H9 (cell line): ENCODE measurements around the gene PDPK1. TPM values are rescaled to one million over a fixed set of nuclear protein-coding genes. Genes with fewer than 3 reads are reported as not detected.
"Not testable (repeated sequence)": the region's sequence is repeated elsewhere in the genome, so short reads cannot be mapped to it uniquely, and the experiment has no call there.

ENCODE experiments used
- DNase-seq: peaks from one replicate; pipeline ENCODE4 v3.0.0-alpha.2; 2017
- H2AFZ ChIP-seq: one replicate; pipeline ENCODE4 v1.6.1; 2013; ENCODE audit warnings: mild to moderate bottlenecking, low read length, control low read depth, moderate library complexity
- H2AK5ac ChIP-seq: 2 replicates; pipeline ENCODE4 v1.6.1; 2013; ENCODE audit warnings: low read length, control low read depth, mixed read lengths; ENCODE audit not compliant: insufficient read length
- H2BK120ac ChIP-seq: one replicate; pipeline ENCODE4 v1.6.1; 2013; ENCODE audit warnings: low read depth, mild to moderate bottlenecking, low read length, control low read depth, inconsistent platforms; ENCODE audit not compliant: poor library complexity, severe bottlenecking
- H2BK12ac ChIP-seq: 2 replicates; pipeline ENCODE4 v1.6.1; 2013; ENCODE audit warnings: low read length, control low read depth, mixed read lengths, low read depth; ENCODE audit not compliant: insufficient read length
- H2BK15ac ChIP-seq: 2 replicates; pipeline ENCODE4 v1.6.1; 2013; ENCODE audit warnings: low read depth, low read length, control low read depth
- H2BK20ac ChIP-seq: one replicate; pipeline ENCODE4 v1.6.1; 2013; ENCODE audit warnings: low read depth, mild to moderate bottlenecking, low read length, control low read depth, inconsistent platforms; ENCODE audit not compliant: poor library complexity, severe bottlenecking
- H2BK5ac ChIP-seq: 2 replicates; pipeline ENCODE4 v1.6.1; 2013; ENCODE audit warnings: low read length, control low read depth, mixed read lengths; ENCODE audit not compliant: insufficient read length
- H3K14ac ChIP-seq: 2 replicates; pipeline ENCODE4 v1.6.1; 2013; ENCODE audit warnings: low read length, control low read depth; ENCODE audit not compliant: insufficient read depth
- H3K18ac ChIP-seq: 2 replicates; pipeline ENCODE4 v1.6.1; 2013; ENCODE audit warnings: low read depth, mild to moderate bottlenecking, mixed read lengths, low read length, control low read depth; ENCODE audit not compliant: insufficient read length
- H3K23ac ChIP-seq: 2 replicates; pipeline ENCODE4 v1.6.1; 2013; ENCODE audit warnings: low read length, control low read depth, mixed read lengths, low read depth; ENCODE audit not compliant: insufficient read length
- H3K23me2 ChIP-seq: 2 replicates; pipeline ENCODE4 v1.6.1; 2013; ENCODE audit warnings: low read depth, mild to moderate bottlenecking, mixed read lengths, low read length, control low read depth; ENCODE audit not compliant: insufficient read length, poor library complexity, severe bottlenecking
- H3K27ac ChIP-seq: 2 replicates; pipeline ENCODE4 v1.5.1; 2013; ENCODE audit warnings: low read length, control low read depth, mixed read lengths, low read depth; ENCODE audit not compliant: insufficient read length
- H3K27me3 ChIP-seq: 2 replicates; pipeline ENCODE4 v1.6.1; 2013; ENCODE audit warnings: low read length, control low read depth, inconsistent platforms; ENCODE audit not compliant: insufficient read depth
- H3K4ac ChIP-seq: 2 replicates; pipeline ENCODE4 v1.6.1; 2013; ENCODE audit warnings: low read depth, mild to moderate bottlenecking, control low read depth, inconsistent platforms, low read length, moderate library complexity
- H3K4me1 ChIP-seq: 2 replicates; pipeline ENCODE4 v1.6.1; 2013; ENCODE audit warnings: low read length, control low read depth, inconsistent platforms; ENCODE audit not compliant: insufficient read depth
- H3K4me2 ChIP-seq: 2 replicates; pipeline ENCODE4 v1.6.1; 2013; ENCODE audit warnings: low read length, control low read depth, mixed read lengths; ENCODE audit not compliant: insufficient read length, insufficient read depth
- H3K56ac ChIP-seq: 2 replicates; pipeline ENCODE4 v1.6.1; 2013; ENCODE audit warnings: low read depth, mild to moderate bottlenecking, mixed read lengths, low read length, control low read depth; ENCODE audit not compliant: insufficient read length
- H3K79me1 ChIP-seq: 2 replicates; pipeline ENCODE4 v1.6.1; 2013; ENCODE audit warnings: low read depth, mild to moderate bottlenecking, moderate library complexity, low read length, control low read depth, inconsistent platforms; ENCODE audit not compliant: insufficient read depth, poor library complexity, severe bottlenecking
- H3K79me2 ChIP-seq: 2 replicates; pipeline ENCODE4 v1.6.1; 2013; ENCODE audit warnings: low read length, control low read depth, inconsistent platforms; ENCODE audit not compliant: insufficient read depth
- H3K9ac ChIP-seq: 2 replicates; pipeline ENCODE4 v1.6.1; 2013; ENCODE audit warnings: low read length, control low read depth, mixed read lengths; ENCODE audit not compliant: insufficient read length; ENCODE audit errors: extremely low read depth
- H3K9me3 ChIP-seq: one replicate; pipeline ENCODE4 v1.6.1; 2013; ENCODE audit warnings: low read depth, low read length, inconsistent platforms; ENCODE audit not compliant: control insufficient read depth
- H3T11ph ChIP-seq: one replicate; pipeline ENCODE4 v1.6.1; 2013; ENCODE audit warnings: mild to moderate bottlenecking, low read length, control low read depth, inconsistent platforms
- H4K20me1 ChIP-seq: one replicate; pipeline ENCODE4 v1.6.1; 2013; ENCODE audit not compliant: control insufficient read depth, insufficient read length, insufficient read depth
- H4K5ac ChIP-seq: 2 replicates; pipeline ENCODE4 v1.6.1; 2013; ENCODE audit warnings: low read depth, mild to moderate bottlenecking, mixed read lengths, low read length, control low read depth; ENCODE audit not compliant: insufficient read length
- H4K8ac ChIP-seq: replicated peaks from 2 replicates; pipeline ENCODE4 v1.6.1; 2013; ENCODE audit warnings: low read length, control low read depth, mixed read lengths, low read depth; ENCODE audit not compliant: insufficient read length
- H4K91ac ChIP-seq: 2 replicates; pipeline ENCODE4 v1.6.1; 2013; ENCODE audit warnings: low read depth, mild to moderate bottlenecking, moderate library complexity, mixed read lengths, low read length, control low read depth; ENCODE audit not compliant: insufficient read length
- H3K27ac Mint-ChIP-seq, 3 experiments: 2 replicates in 2 of 3; 3 replicates in 1 of 3; pipeline ENCODE4 v1.8.0; 2020 to 2021; ENCODE audit warnings: mixed read lengths in 3 of 3, mild to moderate bottlenecking in 1 of 3, moderate library complexity in 1 of 3
- H3K27me3 Mint-ChIP-seq: 2 replicates; pipeline ENCODE4 v1.8.0; 2021; ENCODE audit warnings: low read depth, mild to moderate bottlenecking, moderate library complexity, mixed read lengths
- H3K36me3 Mint-ChIP-seq, 3 experiments: 2 replicates in 2 of 3; 3 replicates in 1 of 3; pipeline ENCODE4 v1.8.0; 2020 to 2021; ENCODE audit warnings: low read depth in 3 of 3, mixed read lengths in 3 of 3; ENCODE audit not compliant: insufficient read depth in 1 of 3
- H3K4me1 Mint-ChIP-seq, 2 experiments: 2 replicates each; pipeline ENCODE4 v1.8.0; 2020; ENCODE audit warnings: mixed read lengths in 2 of 2
- H3K4me3 Mint-ChIP-seq, 2 experiments: 2 replicates in 1 of 2; 3 replicates in 1 of 2; pipeline ENCODE4 v1.8.0; 2020 to 2021; ENCODE audit warnings: mild to moderate bottlenecking in 2 of 2, mixed read lengths in 2 of 2, moderate library complexity in 1 of 2
- H3K9me3 Mint-ChIP-seq, 2 experiments: 2 replicates in 1 of 2; 3 replicates in 1 of 2; pipeline ENCODE4 v1.8.0; 2020; ENCODE audit warnings: mild to moderate bottlenecking in 2 of 2, mixed read lengths in 2 of 2, moderate library complexity in 1 of 2
- WGBS: extraction: QIAGEN DNeasy Blood & Tissue Kit; methylation state at CpG from one replicate; pipeline ENCODE4 v1.1.7; 2013; ENCODE audit warnings: missing lambda C conversion rate, low lambda C conversion rate, mixed read lengths; ENCODE audit not compliant: insufficient read length; ENCODE audit errors: extremely low coverage; 5-methylcytosine and 5-hydroxymethylcytosine counted together
- total RNA-seq: library from RNA; stranded (reverse); gene quantifications from 2 replicates; pipeline ENCODE4 v1.2.1, GENCODE V29; 2021
- TF ChIP-seq, protein P1 (sequence below): fragments of 200-600 bp; sonication (generic); conservative IDR thresholded peaks from 3 replicates; pipeline ENCODE4 v1.8.0; 2021; ENCODE audit warnings: antibody characterized with exemption, mild to moderate bottlenecking

Gene PDPK1
- total RNA-seq, 1 experiment from 2014 or later = 32.8 TPM

DNA sequence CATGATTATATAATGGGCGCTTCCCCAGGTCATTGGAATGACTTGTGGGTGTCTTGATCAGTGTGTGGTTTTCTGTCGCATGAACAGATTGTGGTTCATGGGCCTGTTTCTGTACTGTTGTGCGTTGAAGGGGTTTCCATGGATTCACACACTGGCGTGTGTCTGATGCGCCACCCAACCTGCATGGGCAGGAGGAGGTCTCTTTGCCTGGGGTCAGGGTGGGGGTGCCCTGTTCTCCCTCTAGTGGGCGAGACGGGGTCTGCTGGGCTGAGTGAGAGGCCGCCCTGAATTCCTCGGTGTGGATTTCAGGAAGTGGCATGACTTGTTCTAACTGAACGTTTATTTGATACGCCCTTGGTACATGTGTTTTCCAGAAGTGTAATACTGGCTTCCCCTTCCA is 42.3 kb downstream of the PDPK1 start:
- not testable (repeated sequence) for H4K8ac ChIP-seq, H3K18ac ChIP-seq, H3K27ac ChIP-seq, H3K79me1 ChIP-seq, H3K9me3 Mint-ChIP-seq, H2AK5ac ChIP-seq, H2BK20ac ChIP-seq, H3K4me1 ChIP-seq, H3T11ph ChIP-seq, H4K20me1 ChIP-seq, H2BK120ac ChIP-seq, H3K4me2 ChIP-seq, H3K4me1 Mint-ChIP-seq, H2BK5ac ChIP-seq, H2AFZ ChIP-seq, H4K91ac ChIP-seq, H3K79me2 ChIP-seq, H3K23me2 ChIP-seq, H3K4me3 Mint-ChIP-seq, H3K36me3 Mint-ChIP-seq, H3K27me3 ChIP-seq, H4K5ac ChIP-seq, H2BK15ac ChIP-seq, H3K4ac ChIP-seq, H3K9ac ChIP-seq, H3K14ac ChIP-seq, H3K9me3 ChIP-seq, H3K27me3 Mint-ChIP-seq, H3K56ac ChIP-seq, H2BK12ac ChIP-seq, H3K23ac ChIP-seq, H3K27ac Mint-ChIP-seq
- DNase-seq = peak; percentile 42
- no CpG with 5 or more reads among the region's 11 CpGs for WGBS
- TF ChIP-seq, protein P1, sequence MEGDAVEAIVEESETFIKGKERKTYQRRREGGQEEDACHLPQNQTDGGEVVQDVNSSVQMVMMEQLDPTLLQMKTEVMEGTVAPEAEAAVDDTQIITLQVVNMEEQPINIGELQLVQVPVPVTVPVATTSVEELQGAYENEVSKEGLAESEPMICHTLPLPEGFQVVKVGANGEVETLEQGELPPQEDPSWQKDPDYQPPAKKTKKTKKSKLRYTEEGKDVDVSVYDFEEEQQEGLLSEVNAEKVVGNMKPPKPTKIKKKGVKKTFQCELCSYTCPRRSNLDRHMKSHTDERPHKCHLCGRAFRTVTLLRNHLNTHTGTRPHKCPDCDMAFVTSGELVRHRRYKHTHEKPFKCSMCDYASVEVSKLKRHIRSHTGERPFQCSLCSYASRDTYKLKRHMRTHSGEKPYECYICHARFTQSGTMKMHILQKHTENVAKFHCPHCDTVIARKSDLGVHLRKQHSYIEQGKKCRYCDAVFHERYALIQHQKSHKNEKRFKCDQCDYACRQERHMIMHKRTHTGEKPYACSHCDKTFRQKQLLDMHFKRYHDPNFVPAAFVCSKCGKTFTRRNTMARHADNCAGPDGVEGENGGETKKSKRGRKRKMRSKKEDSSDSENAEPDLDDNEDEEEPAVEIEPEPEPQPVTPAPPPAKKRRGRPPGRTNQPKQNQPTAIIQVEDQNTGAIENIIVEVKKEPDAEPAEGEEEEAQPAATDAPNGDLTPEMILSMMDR = peak; percentile 46; the same call in 2 of the 3 replicates

DNA sequence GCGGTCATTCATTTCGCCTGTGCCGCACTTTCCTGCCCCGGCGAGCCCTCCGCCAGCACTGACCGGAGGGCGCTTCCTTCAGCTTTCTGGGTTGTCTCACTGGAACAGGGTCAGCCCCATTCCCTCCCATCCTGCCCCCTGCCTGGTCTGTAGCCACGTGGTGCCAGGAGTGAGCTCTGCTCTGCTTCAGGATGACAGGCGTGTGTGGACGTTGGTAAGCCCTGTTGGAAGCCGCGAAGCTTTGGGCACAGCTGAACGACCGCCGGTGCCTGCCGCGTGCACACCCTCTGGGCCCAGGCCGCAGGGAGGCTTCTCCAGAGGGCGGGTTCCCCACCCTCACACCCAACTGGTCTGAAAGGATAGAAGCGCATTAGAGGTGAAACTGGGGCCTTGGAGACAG is 43.0 kb downstream of the PDPK1 start:
- not testable (repeated sequence) for H3K4ac ChIP-seq, H3K27me3 ChIP-seq, H4K20me1 ChIP-seq, H3K27ac Mint-ChIP-seq, H3K4me1 Mint-ChIP-seq, H4K91ac ChIP-seq, H3K9me3 ChIP-seq, H3K4me3 Mint-ChIP-seq, H2AK5ac ChIP-seq, H3K9me3 Mint-ChIP-seq, H3K4me2 ChIP-seq, H3K56ac ChIP-seq, H2BK12ac ChIP-seq, H3K14ac ChIP-seq, H3K27ac ChIP-seq, H3K4me1 ChIP-seq, H3K79me2 ChIP-seq, H3K36me3 Mint-ChIP-seq, H2BK15ac ChIP-seq, H3K27me3 Mint-ChIP-seq, H2BK20ac ChIP-seq, H3K23me2 ChIP-seq, H2AFZ ChIP-seq, H4K8ac ChIP-seq, H3K18ac ChIP-seq, H3K9ac ChIP-seq, H3T11ph ChIP-seq, H2BK120ac ChIP-seq, H2BK5ac ChIP-seq, H3K23ac ChIP-seq, DNase-seq, H3K79me1 ChIP-seq, H4K5ac ChIP-seq
- no CpG with 5 or more reads among the region's 21 CpGs for WGBS
